Vagina (tissue), 2 donors: ENCODE measurements around the gene MS4A12. TPM values are rescaled to one million over a fixed set of nuclear protein-coding genes. Genes with fewer than 3 reads are reported as not detected.

Experiments
- DNase-seq, 2 donors: peaks; one replicate each; pipeline ENCODE4 v3.0.0-alpha.2; 2017; ENCODE audit errors: extremely low spot score in 2 of 2
- H3K27ac ChIP-seq: fragments of 200-600 bp; sonication (generic); one replicate; pipeline ENCODE4 v1.5.1; 2019
- H3K27me3 ChIP-seq: fragments of 200-600 bp; sonication (generic); one replicate; pipeline ENCODE4 v1.5.1; 2019
- H3K36me3 ChIP-seq, 2 donors: fragments of 200-600 bp; sonication (generic); one replicate each; pipeline ENCODE4 v1.5.1; 2017 to 2019
- H3K4me1 ChIP-seq: fragments of 200-600 bp; sonication (generic); one replicate; pipeline ENCODE4 v1.5.1; 2019
- H3K4me3 ChIP-seq, 2 donors: fragments of 200-600 bp; sonication (generic); 1 replicate in 1 of 2; 2 replicates in 1 of 2; pipeline ENCODE4 v1.5.1; 2016 to 2019
- H3K9me3 ChIP-seq: fragments of 200-600 bp; sonication (generic); one replicate; pipeline ENCODE4 v1.5.1; 2019
- POLR2A ChIP-seq, 2 donors: fragments of 450-650 bp; IDR thresholded peaks; one replicate each; pipeline ENCODE4 v1.6.1; 2017; ENCODE audit warnings: antibody characterized with exemption in 2 of 2, mild to moderate bottlenecking in 2 of 2, moderate library complexity in 2 of 2
- POLR2AphosphoS5 ChIP-seq, 2 donors: sonication (generic); formaldehyde crosslinking; IDR thresholded peaks; one replicate each; pipeline ENCODE4 v1.9.0; 2017; ENCODE audit warnings: antibody characterized with exemption in 2 of 2, mild to moderate bottlenecking in 2 of 2, low read depth in 1 of 2; ENCODE audit not compliant: insufficient read depth in 1 of 2
- intact Hi-C: fragments of 100-400 bp; cut with DNase I; formaldehyde crosslinking; loops from one replicate; pipeline ENCODE4 v1.15.1; 2023
- total RNA-seq: library from RNA; depleted of rRNA; stranded (reverse); fragments of >200 nt; gene quantifications from one replicate; pipeline ENCODE4 v1.2.3, GENCODE V29; 2016
- TF ChIP-seq, protein P1 (sequence below), 3 experiments: fragments of 450-650 bp in 2 of 3; fragments of 200-600 bp in 1 of 3; sonication (generic) in 1 of 3; IDR thresholded peaks; one replicate each; pipeline ENCODE4 v1.5.1; 2017 to 2019; ENCODE audit warnings: antibody characterized with exemption in 3 of 3, mild to moderate bottlenecking in 2 of 3, moderate library complexity in 2 of 3

Gene MS4A12
- total RNA-seq, 1 donor from 2014 or later = not detected

DNA sequence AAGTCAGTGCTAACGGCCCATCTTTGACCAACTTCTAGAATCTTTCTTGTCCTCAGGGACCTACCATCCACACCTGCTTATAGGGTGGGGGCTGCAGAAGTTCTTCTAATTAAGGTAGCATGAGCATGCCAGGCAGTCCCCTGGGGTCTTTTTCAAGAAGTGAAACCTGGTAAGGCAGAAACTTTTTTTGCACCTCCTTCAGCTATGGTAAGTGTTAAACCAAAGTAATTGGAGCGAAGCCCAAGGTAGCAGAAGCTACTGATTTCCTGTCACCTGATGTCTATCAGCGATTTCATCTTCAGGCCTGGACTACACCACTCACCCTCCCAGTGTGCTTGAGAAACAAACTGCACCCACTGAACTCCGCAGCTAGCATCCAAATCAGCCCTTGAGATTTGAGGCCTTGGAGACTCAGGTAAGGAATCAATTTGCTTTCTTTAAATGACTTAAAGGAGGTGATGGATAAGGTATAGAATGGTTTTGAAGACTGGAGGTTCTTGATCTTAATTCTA, 37.0 kb upstream of the MS4A12 start, which contains the start of gene MS4A1:
Gene MS4A1, plus strand, starts transcription at position 317 of the 512 bp plus-strand sequence. CDS start 6,528 bp downstream, outside the sequence.
- no peak within 1 kb of the TSS for H3K27ac ChIP-seq
- H3K4me3 ChIP-seq = no peak within 1 kb of the TSS
- no peak for DNase-seq
- H3K36me3 ChIP-seq = no peaks in the 10 kb centered on the region
- H3K9me3 ChIP-seq = no peaks in the 10 kb centered on the region
- no peaks in the 10 kb centered on the region for H3K27me3 ChIP-seq
- no peaks in the 10 kb centered on the region for H3K4me1 ChIP-seq
- no peak for TF ChIP-seq POLR2A (IDR thresholded peaks at IDR 0.05)
- TF ChIP-seq POLR2AphosphoS5 (IDR thresholded peaks at IDR 0.05; ENCODE audit: insufficient read depth in 1 of 2, low read depth in 1 of 2) = no peak
- TF ChIP-seq, protein P1, sequence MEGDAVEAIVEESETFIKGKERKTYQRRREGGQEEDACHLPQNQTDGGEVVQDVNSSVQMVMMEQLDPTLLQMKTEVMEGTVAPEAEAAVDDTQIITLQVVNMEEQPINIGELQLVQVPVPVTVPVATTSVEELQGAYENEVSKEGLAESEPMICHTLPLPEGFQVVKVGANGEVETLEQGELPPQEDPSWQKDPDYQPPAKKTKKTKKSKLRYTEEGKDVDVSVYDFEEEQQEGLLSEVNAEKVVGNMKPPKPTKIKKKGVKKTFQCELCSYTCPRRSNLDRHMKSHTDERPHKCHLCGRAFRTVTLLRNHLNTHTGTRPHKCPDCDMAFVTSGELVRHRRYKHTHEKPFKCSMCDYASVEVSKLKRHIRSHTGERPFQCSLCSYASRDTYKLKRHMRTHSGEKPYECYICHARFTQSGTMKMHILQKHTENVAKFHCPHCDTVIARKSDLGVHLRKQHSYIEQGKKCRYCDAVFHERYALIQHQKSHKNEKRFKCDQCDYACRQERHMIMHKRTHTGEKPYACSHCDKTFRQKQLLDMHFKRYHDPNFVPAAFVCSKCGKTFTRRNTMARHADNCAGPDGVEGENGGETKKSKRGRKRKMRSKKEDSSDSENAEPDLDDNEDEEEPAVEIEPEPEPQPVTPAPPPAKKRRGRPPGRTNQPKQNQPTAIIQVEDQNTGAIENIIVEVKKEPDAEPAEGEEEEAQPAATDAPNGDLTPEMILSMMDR (IDR thresholded peaks at IDR 0.05) = no peak
- intact Hi-C loops = no loop called here

DNA sequence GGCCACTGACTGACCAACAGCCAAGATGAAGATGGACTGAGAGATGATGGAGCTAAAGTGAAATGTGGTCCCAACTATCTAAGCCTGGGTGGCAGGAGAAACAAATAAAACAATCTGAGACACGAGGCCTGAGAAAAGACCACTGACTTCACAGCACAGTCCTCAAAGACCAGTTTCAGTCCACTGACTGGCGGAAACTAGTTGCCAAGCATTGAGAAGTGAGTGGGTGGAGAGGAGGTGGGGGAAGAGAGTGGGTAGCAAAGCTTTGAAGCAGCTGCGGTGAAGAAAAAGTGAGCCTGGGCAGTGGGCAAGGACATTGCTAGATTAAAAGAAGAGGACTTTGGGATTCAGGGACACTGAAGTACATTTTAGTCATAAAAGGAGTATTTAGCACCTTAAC, 35.0 kb upstream of the MS4A12 start:
- no peaks in the 10 kb centered on the region for H3K36me3 ChIP-seq
- intact Hi-C loops = no loop called here
- H3K4me3 ChIP-seq = no peak overlapping the region
- no peak for TF ChIP-seq POLR2A (IDR thresholded peaks at IDR 0.05)
- no peak for TF ChIP-seq POLR2AphosphoS5 (IDR thresholded peaks at IDR 0.05; ENCODE audit: insufficient read depth in 1 of 2, low read depth in 1 of 2)
- TF ChIP-seq, protein P1 (IDR thresholded peaks at IDR 0.05) = no peak
- H3K27ac ChIP-seq = no peak overlapping the region
- no peak for DNase-seq
- no peaks in the 10 kb centered on the region for H3K4me1 ChIP-seq
- H3K9me3 ChIP-seq = no peaks in the 10 kb centered on the region
- no peaks in the 10 kb centered on the region for H3K27me3 ChIP-seq

DNA sequence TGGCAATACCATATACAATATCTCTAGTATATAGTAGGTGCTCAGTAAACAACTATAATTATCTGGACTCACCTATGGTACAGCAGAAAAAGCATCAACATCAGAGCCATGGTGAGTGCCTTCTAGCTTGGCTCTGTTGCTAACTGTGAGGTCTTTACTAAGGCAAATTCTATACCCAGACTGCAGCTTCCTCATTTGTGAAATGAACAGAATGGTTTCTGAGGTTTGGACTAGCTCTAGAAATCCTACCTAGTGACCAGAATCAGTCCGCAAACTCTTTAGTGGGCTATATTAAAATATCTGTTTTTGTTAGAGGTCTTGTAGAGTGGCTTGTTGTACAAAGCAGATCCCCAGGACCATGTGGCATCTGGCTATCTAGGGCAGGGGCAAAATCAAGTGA, 33.2 kb upstream of the MS4A12 start:
- TF ChIP-seq, protein P1 (IDR thresholded peaks at IDR 0.05) = no peak
- TF ChIP-seq POLR2AphosphoS5 (IDR thresholded peaks at IDR 0.05; ENCODE audit: insufficient read depth in 1 of 2, low read depth in 1 of 2) (no peak), POLR2A (IDR thresholded peaks at IDR 0.05) (no peak)
- intact Hi-C loops = no loop called here
- Histone ChIP-seq H3K27me3 (no peaks in the 10 kb centered on the region), H3K4me1 (no peaks in the 10 kb centered on the region), H3K36me3 (no peaks in the 10 kb centered on the region), H3K9me3 (no peaks in the 10 kb centered on the region), H3K4me3 (no peak overlapping the region), H3K27ac (no peak overlapping the region)
- DNase-seq = no peak

DNA sequence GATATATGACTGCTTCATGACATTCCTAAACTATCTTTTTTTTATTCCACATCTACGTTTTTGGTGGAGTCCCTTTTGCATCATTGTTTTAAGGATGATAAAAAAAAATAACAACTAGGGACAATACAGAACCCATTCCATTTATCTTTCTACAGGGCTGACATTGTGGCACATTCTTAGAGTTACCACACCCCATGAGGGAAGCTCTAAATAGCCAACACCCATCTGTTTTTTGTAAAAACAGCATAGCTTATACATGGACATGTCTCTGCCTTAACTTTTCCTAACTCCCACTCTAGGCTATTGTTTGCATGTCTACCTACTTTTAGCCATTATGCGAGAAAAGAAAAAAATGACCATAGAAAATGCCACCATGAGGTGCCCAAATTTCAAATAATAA, 23.7 kb upstream of the MS4A12 start:
- Histone ChIP-seq H3K4me1 (no peaks in the 10 kb centered on the region), H3K9me3 (no peaks in the 10 kb centered on the region), H3K36me3 (no peaks in the 10 kb centered on the region), H3K4me3 (no peak overlapping the region), H3K27me3 (no peaks in the 10 kb centered on the region), H3K27ac (no peak overlapping the region)
- TF ChIP-seq, protein P1 (IDR thresholded peaks at IDR 0.05) = no peak
- TF ChIP-seq POLR2A (IDR thresholded peaks at IDR 0.05) = no peak
- TF ChIP-seq POLR2AphosphoS5 (IDR thresholded peaks at IDR 0.05; ENCODE audit: insufficient read depth in 1 of 2, low read depth in 1 of 2) = no peak
- DNase-seq = no peak
- intact Hi-C loops = no loop called here

DNA sequence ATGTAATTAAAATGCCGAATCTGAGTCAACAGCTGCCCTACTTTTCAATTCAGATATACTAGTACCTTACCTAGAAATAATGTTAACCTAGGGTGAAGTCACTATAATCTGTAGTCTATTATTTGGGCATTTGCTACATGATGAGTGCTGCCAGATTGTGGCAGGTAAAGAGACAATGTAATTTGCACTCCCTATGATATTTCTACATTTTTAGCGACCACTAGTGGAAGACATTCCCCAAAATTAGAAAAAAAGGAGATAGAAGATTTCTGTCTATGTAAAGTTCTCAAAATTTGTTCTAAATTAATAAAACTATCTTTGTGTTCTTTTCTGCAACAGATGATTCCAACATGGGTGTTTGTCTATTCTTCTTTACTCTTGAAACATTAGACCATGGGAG, 22.9 kb upstream of the MS4A12 start:
- no peak overlapping the region for H3K4me3 ChIP-seq
- H3K9me3 ChIP-seq = no peaks in the 10 kb centered on the region
- intact Hi-C loops = no loop called here
- no peaks in the 10 kb centered on the region for H3K27me3 ChIP-seq
- no peaks in the 10 kb centered on the region for H3K36me3 ChIP-seq
- TF ChIP-seq POLR2AphosphoS5 (IDR thresholded peaks at IDR 0.05; ENCODE audit: insufficient read depth in 1 of 2, low read depth in 1 of 2) (no peak), POLR2A (IDR thresholded peaks at IDR 0.05) (no peak)
- TF ChIP-seq, protein P1 (IDR thresholded peaks at IDR 0.05) = no peak
- no peaks in the 10 kb centered on the region for H3K4me1 ChIP-seq
- no peak for DNase-seq
- no peak overlapping the region for H3K27ac ChIP-seq
